ENCODE measurements around the gene PSMB9. TPM values are rescaled to one million over a fixed set of nuclear protein-coding genes. Genes with fewer than 3 reads are reported as not detected.

The PSMB9 gene
- total RNA-seq, 4 donors from 2014 or later, result 12.6 to 35.8 (median 19.1) TPM

GRCh38 chr6:32833664-32834063 lies 20.3 kb upstream of the PSMB9 start:
- Histone ChIP-seq H3K27ac (no peak overlapping the region), H3K9me3 (no peaks in the 10 kb centered on the region), H3K4me1 (peaks cover 13% of the 10 kb centered on the region), H3K27me3 (no peaks in the 10 kb centered on the region), H3K4me3 (no peak overlapping the region), H3K36me3 (peaks cover 50% of the 10 kb centered on the region)
- TF ChIP-seq EP300 (IDR thresholded peaks at IDR 0.05) (no peak), CTCF (IDR thresholded peaks at IDR 0.05) (no peak), POLR2AphosphoS5 (IDR thresholded peaks at IDR 0.05) (no peak), POLR2A (IDR thresholded peaks at IDR 0.05) (no peak)
- DNase-seq (ENCODE audit: low spot score in 2 of 2), result no peak
- 81% methylated on average over 5 of the region's 5 CpGs for WGBS

GRCh38 chr6:32835167-32835893 lies 18.7 kb upstream of the PSMB9 start:
- 92% methylated on average over 16 of the region's 16 CpGs for WGBS

DNA sequence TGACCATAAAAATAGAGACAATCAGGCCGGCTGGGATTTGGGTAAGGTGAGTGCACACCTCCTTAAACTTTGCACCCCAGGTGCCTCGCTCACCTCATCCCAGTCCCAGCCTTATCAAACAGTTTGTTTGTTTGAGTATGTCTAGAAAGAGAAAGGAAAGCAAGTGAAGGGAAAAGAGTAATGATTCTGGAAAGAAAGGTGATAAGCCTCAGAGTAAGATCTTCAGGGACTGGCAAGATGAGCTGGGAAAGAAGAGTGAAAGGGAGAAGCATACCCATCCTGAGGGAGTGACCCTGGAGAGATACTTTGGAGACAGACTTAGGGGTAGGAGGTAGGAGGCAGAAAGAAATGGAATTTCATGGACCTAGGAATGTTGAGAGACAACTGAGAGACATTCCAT lies 17.1 kb upstream of the PSMB9 start:
- 98% methylated on average over 2 of the region's 2 CpGs for WGBS
- H3K4me1 ChIP-seq, result peaks cover 15% of the 10 kb centered on the region
- H3K27ac ChIP-seq, result no peak overlapping the region
- no peaks in the 10 kb centered on the region for H3K9me3 ChIP-seq
- peaks cover 38% of the 10 kb centered on the region for H3K36me3 ChIP-seq
- no peaks in the 10 kb centered on the region for H3K27me3 ChIP-seq
- H3K4me3 ChIP-seq, result no peak overlapping the region
- no peak for DNase-seq (ENCODE audit: low spot score in 2 of 2)
- no peak for TF ChIP-seq CTCF (IDR thresholded peaks at IDR 0.05)
- TF ChIP-seq POLR2A (IDR thresholded peaks at IDR 0.05), result no peak
- no peak for TF ChIP-seq EP300 (IDR thresholded peaks at IDR 0.05)
- TF ChIP-seq POLR2AphosphoS5 (IDR thresholded peaks at IDR 0.05), result no peak

More at GRCh38 chr6:32835167-32835893, 18.7 kb upstream of the PSMB9 start:
- Histone ChIP-seq H3K9me3 (no peaks in the 10 kb centered on the region), H3K27ac (no peak overlapping the region), H3K36me3 (peaks cover 33% of the 10 kb centered on the region), H3K27me3 (no peaks in the 10 kb centered on the region), H3K4me3 (no peak overlapping the region), H3K4me1 (peaks cover 13% of the 10 kb centered on the region)
- TF ChIP-seq POLR2A (IDR thresholded peaks at IDR 0.05) (no peak), EP300 (IDR thresholded peaks at IDR 0.05) (no peak), POLR2AphosphoS5 (IDR thresholded peaks at IDR 0.05) (no peak), CTCF (IDR thresholded peaks at IDR 0.05) (no peak)
- DNase-seq (ENCODE audit: low spot score in 2 of 2), result no peak

DNA sequence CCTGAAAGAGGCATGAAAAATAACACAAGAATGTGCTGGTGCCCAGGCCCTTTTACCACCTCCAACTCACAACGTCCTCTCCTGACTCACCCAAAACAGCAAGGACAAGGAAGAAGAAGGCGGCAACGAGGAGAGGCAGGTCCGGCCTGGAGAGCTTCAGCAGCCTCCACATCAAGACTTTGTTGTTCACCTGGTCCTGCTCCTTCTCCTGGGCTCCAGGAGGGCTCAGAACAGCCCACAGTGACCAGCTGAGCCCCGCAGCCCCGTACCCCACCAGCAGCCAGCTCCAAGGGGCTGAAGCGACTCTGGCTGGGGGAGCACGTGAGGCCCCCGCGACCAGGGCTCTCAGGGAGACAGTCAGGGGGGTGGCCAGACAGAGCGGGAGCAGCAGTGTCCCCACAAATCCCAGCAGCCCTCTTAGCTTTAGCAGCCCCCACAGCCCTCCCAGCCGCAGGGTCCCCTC lies 16.3 kb upstream of the PSMB9 start:
- WGBS, result 32% methylated on average over 11 of the region's 12 CpGs
- H3K36me3 ChIP-seq, result peaks cover 31% of the 10 kb centered on the region
- no peak for TF ChIP-seq CTCF (IDR thresholded peaks at IDR 0.05)
- TF ChIP-seq POLR2AphosphoS5 (IDR thresholded peaks at IDR 0.05), result no peak
- TF ChIP-seq POLR2A (IDR thresholded peaks at IDR 0.05), result no peak
- TF ChIP-seq EP300 (IDR thresholded peaks at IDR 0.05), result no peak
- peaks cover 23% of the 10 kb centered on the region for H3K4me1 ChIP-seq
- peak overlapping the region; percentile 81 for H3K4me3 ChIP-seq
- peak overlapping the region; percentile 97 for H3K27ac ChIP-seq
- no peak for DNase-seq (ENCODE audit: low spot score in 2 of 2)
- H3K9me3 ChIP-seq, result no peaks in the 10 kb centered on the region
- H3K27me3 ChIP-seq, result no peaks in the 10 kb centered on the region

DNA sequence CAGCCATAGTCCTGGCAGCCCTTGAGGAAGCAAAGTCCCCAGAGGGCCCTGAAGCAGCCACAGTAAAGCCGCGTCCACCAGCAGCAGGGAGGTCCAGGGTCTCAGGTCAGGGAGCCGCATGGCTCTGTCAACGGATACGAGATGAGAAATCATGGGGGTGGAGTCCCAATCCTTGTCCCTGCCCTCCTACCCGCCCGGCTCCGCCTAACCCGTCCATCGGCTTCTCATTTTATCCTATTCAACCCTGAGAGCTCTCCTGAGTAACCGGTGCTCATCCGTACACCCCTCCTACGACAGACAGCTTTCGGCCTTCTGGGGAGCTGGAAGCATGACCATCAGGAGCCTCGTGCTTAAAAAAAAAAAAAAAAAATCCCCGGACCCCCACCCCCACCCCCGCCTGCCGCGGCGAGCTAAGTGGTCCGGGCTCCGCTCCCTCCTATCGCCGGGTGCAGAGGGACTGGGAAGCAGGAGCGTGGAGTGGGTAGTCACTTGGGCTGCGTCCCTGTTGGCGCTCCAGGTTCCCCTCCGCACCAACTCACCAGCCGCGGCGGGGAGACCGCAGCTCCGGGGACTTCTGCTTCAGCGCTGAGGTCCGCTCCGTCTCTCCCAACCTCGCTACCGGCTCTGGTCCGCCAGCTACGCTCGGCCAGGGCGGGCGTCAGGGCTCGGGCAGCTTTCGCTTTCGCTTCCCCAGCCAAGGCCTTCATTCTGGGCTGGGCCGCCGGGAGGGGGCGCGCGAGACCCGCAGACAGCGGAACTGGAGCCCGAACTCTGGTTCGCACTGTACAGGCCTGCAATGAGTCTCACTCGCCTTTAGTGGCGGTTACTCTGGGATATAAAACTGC lies 15.7 kb upstream of the PSMB9 start, which contains the start of gene TAP2:
TAP2 (minus strand) TSS at position 626 of the 845 bp plus-strand sequence; CDS start at position 120, 506 bp downstream.
- TF ChIP-seq POLR2A (IDR thresholded peaks at IDR 0.05) (no peak), CTCF (IDR thresholded peaks at IDR 0.05) (peak; percentile 96 to 98), POLR2AphosphoS5 (IDR thresholded peaks at IDR 0.05) (peak in 2 of 3 donors; percentile 79 to 89), EP300 (IDR thresholded peaks at IDR 0.05) (no peak)
- H3K4me3 ChIP-seq, result peak within 1 kb of the TSS; percentile 81
- H3K27me3 ChIP-seq, result no peaks in the 10 kb centered on the region
- 2% methylated on average over 22 of the region's 57 CpGs for WGBS
- H3K4me1 ChIP-seq, result peaks cover 30% of the 10 kb centered on the region
- H3K27ac ChIP-seq, result peak within 1 kb of the TSS; percentile 97
- peaks cover 31% of the 10 kb centered on the region for H3K36me3 ChIP-seq
- peak; percentile 97 to 98 for DNase-seq (ENCODE audit: low spot score in 2 of 2)
- H3K9me3 ChIP-seq, result no peaks in the 10 kb centered on the region
